ENCODE measurements around the gene NTN1.

DNA sequence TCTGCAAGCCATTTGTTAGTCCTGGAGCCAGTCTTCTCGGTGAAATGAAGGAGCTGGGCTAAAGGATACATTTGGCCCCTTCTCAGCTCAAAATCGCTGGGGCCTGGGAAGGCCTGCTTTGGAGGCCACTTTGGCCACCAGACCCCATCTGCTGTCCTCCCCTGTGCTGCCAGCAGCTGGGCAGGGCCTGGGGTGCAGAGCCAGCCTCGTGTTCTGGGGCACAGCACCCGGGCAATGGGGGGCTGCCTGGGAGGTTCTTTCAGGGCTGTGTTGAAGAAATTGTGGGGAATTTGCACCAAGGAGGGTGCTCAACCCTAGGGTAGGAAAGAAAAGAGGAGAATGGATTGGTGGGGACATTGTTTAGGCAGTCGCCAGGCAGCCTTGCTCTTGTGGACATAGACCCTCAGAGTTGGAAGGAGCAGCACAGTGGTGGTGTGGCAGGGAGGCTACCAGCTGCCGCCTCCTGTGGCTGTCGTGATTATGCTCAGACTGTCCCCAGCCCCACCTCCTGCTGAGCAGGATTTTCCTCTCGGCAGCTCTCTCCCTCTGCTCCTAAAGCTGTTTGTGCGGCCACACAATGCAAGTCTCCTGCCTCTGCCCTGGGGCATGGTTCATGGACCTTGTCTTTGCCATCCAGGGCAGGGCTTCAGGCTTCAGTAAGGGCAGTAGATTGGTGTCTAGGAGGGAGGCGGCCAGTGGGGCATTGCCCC is 174.8 kb downstream of the NTN1 start:
- TF ChIP-seq CTCF (IDR thresholded peaks at IDR 0.05) (no peak), POLR2A (IDR thresholded peaks at IDR 0.05) (no peak)

Data from uterus (tissue), 2 donors.